GM12892 (cell line): ENCODE measurements around the gene LMF2.
A peak's percentile ranks its signal among the peaks of the same experiment; 100 is the strongest.

Experiments
- DNase-seq: peaks from one replicate; pipeline ENCODE4 v3.0.0; 2011; ENCODE audit not compliant: insufficient read length
- FAIRE-seq: peaks from 2 replicates; lab custom pipeline; 2011; peaks lifted over from hg19 to GRCh38; lab: Jason Lieb, UNC
- POLR2A ChIP-seq: IDR thresholded peaks from 2 replicates; pipeline ENCODE4 v1.6.1; 2011; ENCODE audit warnings: low read depth, low read length, control low read depth
- POLR2AphosphoS5 ChIP-seq: IDR thresholded peaks from 2 replicates; pipeline ENCODE4 v1.6.1; 2011; ENCODE audit warnings: low read depth, low read length, control low read depth
- TAF1 ChIP-seq: IDR thresholded peaks from 2 replicates; pipeline ENCODE4 v1.6.1; 2011; ENCODE audit warnings: low read depth, mild to moderate bottlenecking, control low read depth, low read length, borderline replicate concordance

LMF2 gene

GRCh38 chr22:50505276-50505775 is 2.2 kb downstream of the LMF2 start:
- FAIRE-seq (no peak), DNase-seq (no peak)
- TF ChIP-seq POLR2AphosphoS5 (no peak), POLR2A (no peak), TAF1 (no peak)

DNA sequence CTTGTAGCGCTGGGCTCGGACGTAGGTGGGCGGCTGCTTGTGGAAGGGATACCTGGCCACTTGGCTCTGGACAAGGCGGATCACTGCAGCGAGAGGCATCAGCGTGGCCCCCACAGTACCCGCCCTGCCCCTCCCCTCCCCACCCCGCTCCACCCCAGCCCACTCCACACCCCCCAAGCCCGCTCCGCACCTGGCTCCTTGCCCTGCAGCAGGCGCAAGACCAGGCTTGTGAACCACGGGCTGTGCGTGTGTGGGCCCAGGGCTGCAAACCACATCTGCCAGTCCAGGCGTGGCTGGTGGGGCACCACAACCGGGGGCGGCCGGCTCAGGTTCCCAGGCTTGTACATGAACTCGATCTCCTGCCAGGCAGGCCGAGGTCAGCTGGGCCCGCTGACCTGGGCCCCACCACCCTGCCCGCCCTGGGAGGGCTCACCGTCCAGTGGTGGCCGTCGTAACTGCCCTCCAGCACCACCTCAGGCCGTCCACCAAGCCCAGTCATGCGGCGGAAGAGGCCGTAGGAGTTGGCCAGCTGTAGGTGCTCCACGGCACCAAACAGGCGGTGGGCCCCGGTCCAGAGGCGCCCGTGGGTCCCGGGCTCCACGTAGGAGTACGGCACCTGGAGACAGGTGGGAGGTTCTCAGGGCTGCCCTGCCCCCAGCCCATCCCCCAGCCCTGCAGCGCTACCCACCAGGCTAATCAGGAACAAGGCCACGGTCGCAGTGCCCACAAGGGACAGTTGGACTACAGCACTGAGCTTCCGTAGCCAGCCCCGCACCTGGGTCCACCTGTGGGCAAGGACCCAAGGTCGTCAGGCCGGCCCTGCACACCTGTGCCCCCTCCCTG is 2.9 kb downstream of the LMF2 start:
- DNase-seq (no peak), FAIRE-seq (no peak)
- TF ChIP-seq TAF1, result no peak
- no peak for TF ChIP-seq POLR2AphosphoS5
- no peak for TF ChIP-seq POLR2A

DNA sequence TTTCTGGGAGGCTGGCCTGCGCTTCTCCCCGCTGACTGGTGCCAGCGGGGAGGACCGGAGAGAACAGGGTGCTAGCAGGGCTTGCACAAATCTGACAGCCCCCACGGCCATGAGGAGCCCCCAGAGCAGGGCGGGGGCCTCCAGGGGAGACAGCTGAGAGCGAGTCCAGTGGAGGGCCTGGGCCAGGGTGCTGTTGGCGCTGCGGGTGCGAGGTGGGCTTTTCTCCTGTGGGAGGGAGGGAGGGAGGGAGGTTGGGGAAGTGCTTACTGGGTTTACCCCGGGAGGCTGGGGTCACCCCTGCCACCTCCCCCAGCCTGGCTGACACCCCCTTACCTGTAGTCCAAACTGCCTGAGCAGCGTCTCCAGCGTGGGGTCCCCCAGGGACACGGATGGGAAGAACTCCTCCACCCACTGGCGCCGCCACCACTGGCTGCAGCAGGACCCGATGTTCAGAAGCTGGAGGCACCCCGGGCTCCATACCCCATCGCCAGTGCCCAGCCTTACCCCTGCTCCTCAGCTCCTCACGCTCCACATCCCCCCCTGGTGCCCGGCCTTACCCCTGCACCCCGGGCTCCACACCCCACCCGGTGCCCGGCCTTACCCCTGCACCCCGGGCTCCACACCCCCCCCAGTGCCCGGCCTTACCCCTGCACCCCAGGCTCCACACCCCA is 3.9 kb downstream of the LMF2 start:
- DNase-seq (no peak), FAIRE-seq (no peak)
- TF ChIP-seq TAF1 (no peak), POLR2AphosphoS5 (no peak), POLR2A (no peak)

GRCh38 chr22:50502628-50503474 is 4.7 kb downstream of the LMF2 start:
- FAIRE-seq (no peak), DNase-seq (no peak)
- TF ChIP-seq TAF1 (no peak), POLR2AphosphoS5 (no peak), POLR2A (no peak)

- TF ChIP-seq POLR2A, result no peak
- no peak for TF ChIP-seq TAF1
- no peak for TF ChIP-seq POLR2AphosphoS5
- DNase-seq (no peak), FAIRE-seq (no peak)
These were observed 5.4 kb downstream of the LMF2 start for GRCh38 chr22:50502096-50502495.

DNA sequence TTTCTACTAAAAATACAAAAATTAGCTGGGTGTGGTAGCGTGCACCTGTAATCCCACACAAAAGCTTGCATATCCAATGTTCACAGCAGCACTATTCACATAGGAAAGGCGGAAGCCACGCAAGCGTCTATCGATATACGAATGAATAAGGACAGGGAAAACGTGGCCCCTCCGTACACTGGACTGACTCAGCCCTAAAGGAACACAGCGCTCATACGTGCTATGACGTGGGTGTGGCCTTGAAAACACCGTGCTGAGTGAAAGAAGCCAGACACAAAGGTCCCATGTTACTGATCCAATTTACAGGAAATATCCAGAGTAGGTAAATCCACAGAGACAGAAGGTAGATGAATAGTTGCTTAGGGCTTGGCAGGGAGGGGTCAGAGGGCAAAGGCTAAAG is 7.0 kb downstream of the LMF2 start:
- FAIRE-seq (no peak), DNase-seq (no peak)
- TF ChIP-seq TAF1, result no peak
- TF ChIP-seq POLR2A, result no peak
- TF ChIP-seq POLR2AphosphoS5, result no peak

GRCh38 chr22:50498322-50498890 is 9.1 kb downstream of the LMF2 start:
- TF ChIP-seq POLR2A (no peak), TAF1 (no peak), POLR2AphosphoS5 (no peak)
- peak; percentile 61 for FAIRE-seq
- DNase-seq, result no peak

DNA sequence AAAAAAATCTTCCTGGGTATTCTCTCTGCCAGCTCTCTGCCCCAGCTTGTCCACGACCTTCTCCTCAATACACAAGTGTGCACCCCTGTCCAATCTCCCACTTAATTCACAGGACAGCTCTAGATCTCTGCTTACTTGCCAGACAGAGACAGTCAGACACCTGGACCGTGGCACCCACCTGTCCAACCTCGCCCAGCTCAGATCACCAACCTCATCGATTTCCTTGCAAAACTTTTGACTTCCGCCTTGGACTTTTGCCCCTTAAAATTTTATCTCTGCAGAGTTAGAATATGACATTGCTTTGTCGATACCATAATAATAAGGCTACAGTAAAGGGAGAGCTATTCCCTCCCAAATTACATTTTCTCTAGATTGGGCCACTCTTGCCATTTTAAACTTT is 10.4 kb downstream of the LMF2 start:
- FAIRE-seq, result no peak
- TF ChIP-seq TAF1 (no peak), POLR2A (no peak), POLR2AphosphoS5 (no peak)
- DNase-seq, result no peak

GRCh38 chr22:50490531-50491308 is 16.8 kb downstream of the LMF2 start:
- DNase-seq (no peak), FAIRE-seq (no peak)
- TF ChIP-seq POLR2A (no peak), POLR2AphosphoS5 (no peak), TAF1 (no peak)

DNA sequence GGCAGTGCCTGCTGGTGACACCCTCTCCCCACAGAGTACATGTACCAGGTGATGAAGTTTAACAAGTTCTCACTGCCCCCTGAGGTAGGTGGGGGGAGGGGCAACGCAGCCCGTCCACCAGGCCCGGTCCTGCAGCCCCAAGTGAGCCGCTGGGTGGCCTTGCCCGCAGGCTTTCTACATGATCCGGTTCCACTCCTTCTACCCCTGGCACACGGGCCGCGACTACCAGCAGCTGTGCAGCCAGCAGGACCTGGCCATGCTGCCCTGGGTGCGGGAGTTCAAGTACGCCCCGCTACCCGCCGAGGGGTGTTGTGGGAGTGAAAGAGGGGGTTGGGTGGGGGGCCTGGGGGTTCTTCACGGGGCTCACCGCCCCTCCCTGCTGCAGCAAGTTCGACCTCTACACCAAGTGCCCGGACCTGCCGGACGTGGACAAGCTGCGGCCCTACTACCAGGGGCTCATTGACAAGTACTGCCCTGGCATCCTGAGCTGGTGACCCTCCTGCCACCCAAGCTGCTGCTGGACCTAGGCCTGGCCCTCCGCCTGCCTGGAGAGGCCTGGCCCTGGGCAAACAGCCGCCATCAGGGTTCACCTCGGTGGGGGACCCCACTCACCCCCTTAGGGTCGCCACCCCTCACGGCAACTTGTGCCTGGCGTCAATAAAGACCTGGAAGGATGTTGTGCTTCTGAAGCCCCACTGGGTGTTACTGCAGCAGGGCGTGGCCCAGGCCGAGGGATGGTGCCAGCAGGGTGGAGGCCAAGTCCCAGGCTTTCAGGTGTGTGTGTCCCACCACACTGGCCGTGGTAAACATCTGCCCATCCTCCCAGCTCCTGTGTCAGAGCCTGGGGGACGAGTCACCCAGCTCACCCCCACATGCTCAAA is 17.9 kb downstream of the LMF2 start:
- DNase-seq, result no peak
- TF ChIP-seq POLR2A (no peak), POLR2AphosphoS5 (no peak), TAF1 (no peak)
- FAIRE-seq, result no peak
